ENCODE results near the gene ETHE1.

DNA sequence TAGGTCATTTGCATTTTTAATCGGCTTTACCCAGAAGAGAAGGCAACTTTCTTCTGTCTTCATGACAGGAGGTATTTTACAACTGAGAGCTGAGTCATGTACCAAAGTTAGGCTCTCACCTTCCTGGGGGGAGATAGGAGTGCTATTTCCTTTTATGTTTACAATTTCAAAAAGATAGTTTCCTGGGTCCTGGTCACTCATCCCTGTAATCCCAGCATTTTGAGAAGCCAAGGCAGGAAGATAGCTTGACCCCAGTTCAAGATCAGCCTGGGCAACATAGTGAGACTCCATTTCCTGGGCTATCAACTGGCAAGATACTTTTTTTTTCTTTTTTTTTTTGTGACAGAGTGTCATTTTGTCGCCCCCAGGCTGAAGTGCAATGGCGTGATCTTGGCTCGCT, 69.2 kb downstream of the ETHE1 start:
- TF ChIP-seq, protein P1, sequence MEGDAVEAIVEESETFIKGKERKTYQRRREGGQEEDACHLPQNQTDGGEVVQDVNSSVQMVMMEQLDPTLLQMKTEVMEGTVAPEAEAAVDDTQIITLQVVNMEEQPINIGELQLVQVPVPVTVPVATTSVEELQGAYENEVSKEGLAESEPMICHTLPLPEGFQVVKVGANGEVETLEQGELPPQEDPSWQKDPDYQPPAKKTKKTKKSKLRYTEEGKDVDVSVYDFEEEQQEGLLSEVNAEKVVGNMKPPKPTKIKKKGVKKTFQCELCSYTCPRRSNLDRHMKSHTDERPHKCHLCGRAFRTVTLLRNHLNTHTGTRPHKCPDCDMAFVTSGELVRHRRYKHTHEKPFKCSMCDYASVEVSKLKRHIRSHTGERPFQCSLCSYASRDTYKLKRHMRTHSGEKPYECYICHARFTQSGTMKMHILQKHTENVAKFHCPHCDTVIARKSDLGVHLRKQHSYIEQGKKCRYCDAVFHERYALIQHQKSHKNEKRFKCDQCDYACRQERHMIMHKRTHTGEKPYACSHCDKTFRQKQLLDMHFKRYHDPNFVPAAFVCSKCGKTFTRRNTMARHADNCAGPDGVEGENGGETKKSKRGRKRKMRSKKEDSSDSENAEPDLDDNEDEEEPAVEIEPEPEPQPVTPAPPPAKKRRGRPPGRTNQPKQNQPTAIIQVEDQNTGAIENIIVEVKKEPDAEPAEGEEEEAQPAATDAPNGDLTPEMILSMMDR (IDR thresholded peaks at IDR 0.05), result no peak
- TF ChIP-seq EP300 (IDR thresholded peaks at IDR 0.05), result no peak
